Body of pancreas (tissue), 4 donors: ENCODE measurements around the gene ZNF146. TPM values are rescaled to one million over a fixed set of nuclear protein-coding genes. Genes with fewer than 3 reads are reported as not detected.

Experiments
- ATAC-seq: fragments of 150-250 bp; one replicate; pipeline ENCODE4 v1.9.1; 2016
- DNase-seq, 4 donors: peaks; one replicate each; pipeline ENCODE4 v3.0.0-alpha.2; 2019
- H3K27ac ChIP-seq, 4 donors: fragments of 200-600 bp; sonication (generic); 1 replicate in 3 of 4; 2 replicates in 1 of 4; pipeline versions ENCODE4 v1.5.1 to v1.6.1; 2016 to 2019; ENCODE audit warnings: mild to moderate bottlenecking in 1 of 4, mixed read lengths in 1 of 4, moderate library complexity in 1 of 4
- H3K27me3 ChIP-seq, 2 donors: fragments of 200-600 bp; sonication (generic); one replicate each; pipeline ENCODE4 v1.6.0; 2016; ENCODE audit warnings: mild to moderate bottlenecking in 1 of 2
- H3K36me3 ChIP-seq, 2 donors: fragments of 200-600 bp; sonication (generic); replicated peaks in 1 of 2; 2 replicates each; pipeline ENCODE4 v1.5.1; 2016; ENCODE audit warnings: low read depth in 2 of 2; ENCODE audit not compliant: insufficient read depth in 1 of 2
- H3K4me1 ChIP-seq: fragments of 200-600 bp; sonication (generic); one replicate; pipeline ENCODE4 v1.6.0; 2016
- H3K4me3 ChIP-seq, 2 donors: fragments of 200-600 bp; sonication (generic); 1 replicate in 1 of 2; 2 replicates in 1 of 2; pipeline ENCODE4 v1.5.1; 2016 to 2019
- H3K9me3 ChIP-seq, 3 donors: fragments of 200-600 bp; sonication (generic); 1 replicate in 2 of 3; 2 replicates in 1 of 3; pipeline ENCODE4 v1.5.1; 2016
- CTCF ChIP-seq, 7 experiments: fragments of 450-650 bp in 4 of 7; fragments of 200-600 bp in 3 of 7; sonication (generic) in 3 of 7; IDR thresholded peaks; one replicate each; pipeline ENCODE4 v1.5.1; 2016 to 2019; ENCODE audit warnings: antibody characterized with exemption in 7 of 7
- POLR2A ChIP-seq, 3 donors: fragments of 450-650 bp; IDR thresholded peaks; one replicate each; pipeline ENCODE4 v1.6.1; 2016; ENCODE audit warnings: antibody characterized with exemption in 3 of 3, mild to moderate bottlenecking in 2 of 3
- WGBS, 2 donors: methylation state at CpG; one replicate each; pipeline ENCODE4 v1.1.5; 2017; 5-methylcytosine and 5-hydroxymethylcytosine counted together
- intact Hi-C: fragments of 100-400 bp; cut with DNase I; formaldehyde crosslinking; loops from one replicate; pipeline ENCODE4 v1.15.1; 2023
- total RNA-seq, 2 donors: library from RNA; depleted of rRNA; stranded (reverse); fragments of >200 nt; gene quantifications; one replicate each; pipeline ENCODE4 v1.1.0, GENCODE V29; 2016

Gene ZNF146
- total RNA-seq, 2 donors from 2014 or later: 23.7 to 38.7 TPM

GRCh38 chr19:36201684-36202083 lies 13.2 kb upstream of the ZNF146 start:
- no peak for DNase-seq
- H3K27me3 ChIP-seq: no peaks in the 10 kb centered on the region
- no peaks in the 10 kb centered on the region for H3K4me1 ChIP-seq
- H3K36me3 ChIP-seq: no peaks in the 10 kb centered on the region
- no peak overlapping the region for H3K4me3 ChIP-seq
- H3K27ac ChIP-seq: no peak overlapping the region
- TF ChIP-seq POLR2A (IDR thresholded peaks at IDR 0.05) (no peak), CTCF (IDR thresholded peaks at IDR 0.05) (no peak)
- intact Hi-C loops: no loop called here
- ATAC-seq: no peak
- no peaks in the 10 kb centered on the region for H3K9me3 ChIP-seq
- WGBS, 2 donors: 85 to 89% methylated on average over 6 of the region's 6 CpGs

- Histone ChIP-seq H3K27ac (no peak overlapping the region), H3K27me3 (no peaks in the 10 kb centered on the region), H3K4me3 (no peak overlapping the region), H3K4me1 (no peaks in the 10 kb centered on the region), H3K36me3 (no peaks in the 10 kb centered on the region), H3K9me3 (no peaks in the 10 kb centered on the region)
- intact Hi-C loops: no loop called here
- DNase-seq (no peak), ATAC-seq (no peak)
- TF ChIP-seq POLR2A (IDR thresholded peaks at IDR 0.05): no peak
- TF ChIP-seq CTCF (IDR thresholded peaks at IDR 0.05): no peak
- 96 to 100% methylated on average over 4 of the region's 4 CpGs for WGBS, 2 donors
These were observed 11.6 kb upstream of the ZNF146 start for GRCh38 chr19:36203293-36203692.

GRCh38 chr19:36207605-36208252 lies 7.2 kb upstream of the ZNF146 start:
- no peak for ATAC-seq
- no peaks in the 10 kb centered on the region for H3K4me1 ChIP-seq
- H3K27me3 ChIP-seq: no peaks in the 10 kb centered on the region
- H3K36me3 ChIP-seq: no peaks in the 10 kb centered on the region
- H3K27ac ChIP-seq: no peak overlapping the region
- no peak for TF ChIP-seq CTCF (IDR thresholded peaks at IDR 0.05)
- TF ChIP-seq POLR2A (IDR thresholded peaks at IDR 0.05): no peak
- H3K4me3 ChIP-seq: no peak overlapping the region
- DNase-seq: no peak
- intact Hi-C loops: no loop called here
- no peaks in the 10 kb centered on the region for H3K9me3 ChIP-seq
- 80 to 92% methylated on average over 3 of the region's 3 CpGs for WGBS, 2 donors

- no peak for TF ChIP-seq CTCF (IDR thresholded peaks at IDR 0.05)
- TF ChIP-seq POLR2A (IDR thresholded peaks at IDR 0.05): no peak
- no peak for DNase-seq
- intact Hi-C loops: no loop called here
- Histone ChIP-seq H3K27ac (no peak overlapping the region), H3K4me1 (peaks cover 8% of the 10 kb centered on the region), H3K27me3 (no peaks in the 10 kb centered on the region), H3K4me3 (no peak overlapping the region), H3K9me3 (no peaks in the 10 kb centered on the region), H3K36me3 (no peaks in the 10 kb centered on the region)
- ATAC-seq: no peak
- WGBS, 2 donors: 95% methylated on average over 7 of the region's 7 CpGs
These were observed 5.5 kb upstream of the ZNF146 start for GRCh38 chr19:36209372-36209771.

GRCh38 chr19:36210497-36210896 lies 4.4 kb upstream of the ZNF146 start:
- 87 to 93% methylated on average over 8 of the region's 8 CpGs for WGBS, 2 donors
- Histone ChIP-seq H3K27me3 (no peaks in the 10 kb centered on the region), H3K36me3 (no peaks in the 10 kb centered on the region), H3K9me3 (no peaks in the 10 kb centered on the region), H3K4me1 (peaks cover 8% of the 10 kb centered on the region), H3K4me3 (no peak overlapping the region), H3K27ac (no peak overlapping the region)
- TF ChIP-seq CTCF (IDR thresholded peaks at IDR 0.05) (no peak), POLR2A (IDR thresholded peaks at IDR 0.05) (no peak)
- DNase-seq (no peak), ATAC-seq (no peak)
- intact Hi-C loops: no loop called here
